NAMALWA (cell line): ENCODE results near the gene P2RY12.

Experiments
- DNase-seq: peaks from one replicate; pipeline ENCODE4 v3.0.0-alpha.2; 2015; ENCODE audit warnings: low spot score

P2RY12 gene

GRCh38 chr3:151384741-151385174 lies at the start of gene P2RY12:
P2RY12 (minus strand) TSS chr3:151384753; CDS start chr3:151338845, 45,908 bp downstream.
- DNase-seq: peak; percentile 44

- no peak for DNase-seq
These were observed 48.2 kb upstream of the P2RY12 start for GRCh38 chr3:151432616-151433372.

DNA sequence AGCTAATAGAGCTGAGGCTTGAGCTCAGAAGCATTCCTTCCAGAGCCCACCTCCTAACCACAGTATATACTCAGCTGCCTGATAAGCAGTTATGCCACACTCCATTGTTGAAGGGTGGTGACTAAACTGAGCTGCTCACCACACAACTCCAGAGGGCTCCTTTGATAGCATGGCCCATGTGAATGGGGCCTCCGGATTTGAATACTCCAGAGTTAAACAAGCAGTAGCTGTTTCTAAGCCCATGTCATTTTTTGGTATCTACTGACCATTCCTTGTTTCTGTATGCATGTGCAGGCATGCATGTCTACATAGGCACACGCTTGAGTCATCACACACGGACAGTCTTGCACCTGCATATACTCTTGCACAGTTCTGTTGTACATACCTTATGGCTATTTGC lies 47.4 kb upstream of the P2RY12 start:
- DNase-seq: no peak

GRCh38 chr3:151430821-151431484 lies 46.4 kb upstream of the P2RY12 start:
- no peak for DNase-seq

DNA sequence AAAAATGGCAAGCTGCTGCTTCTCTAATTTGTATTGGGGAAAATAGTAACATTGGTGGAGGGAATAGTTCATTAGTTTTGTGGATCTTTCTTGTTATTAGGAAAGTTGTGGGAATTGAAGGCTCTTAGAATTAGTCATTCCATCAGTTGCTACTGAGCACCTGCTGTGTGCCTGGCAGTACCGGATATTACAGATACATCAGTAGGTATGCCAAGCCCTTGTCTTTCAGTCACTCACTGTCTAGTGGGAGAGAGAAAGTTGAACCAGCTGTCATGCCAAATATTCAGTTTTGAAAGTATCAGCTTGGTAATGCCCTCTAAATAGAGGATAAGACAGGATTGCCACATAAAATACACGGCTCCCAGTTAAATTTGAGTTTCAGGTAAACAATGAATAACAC lies 43.8 kb upstream of the P2RY12 start:
- DNase-seq: no peak

GRCh38 chr3:151426341-151426657 lies 41.7 kb upstream of the P2RY12 start:
- peak; percentile 55 for DNase-seq

DNA sequence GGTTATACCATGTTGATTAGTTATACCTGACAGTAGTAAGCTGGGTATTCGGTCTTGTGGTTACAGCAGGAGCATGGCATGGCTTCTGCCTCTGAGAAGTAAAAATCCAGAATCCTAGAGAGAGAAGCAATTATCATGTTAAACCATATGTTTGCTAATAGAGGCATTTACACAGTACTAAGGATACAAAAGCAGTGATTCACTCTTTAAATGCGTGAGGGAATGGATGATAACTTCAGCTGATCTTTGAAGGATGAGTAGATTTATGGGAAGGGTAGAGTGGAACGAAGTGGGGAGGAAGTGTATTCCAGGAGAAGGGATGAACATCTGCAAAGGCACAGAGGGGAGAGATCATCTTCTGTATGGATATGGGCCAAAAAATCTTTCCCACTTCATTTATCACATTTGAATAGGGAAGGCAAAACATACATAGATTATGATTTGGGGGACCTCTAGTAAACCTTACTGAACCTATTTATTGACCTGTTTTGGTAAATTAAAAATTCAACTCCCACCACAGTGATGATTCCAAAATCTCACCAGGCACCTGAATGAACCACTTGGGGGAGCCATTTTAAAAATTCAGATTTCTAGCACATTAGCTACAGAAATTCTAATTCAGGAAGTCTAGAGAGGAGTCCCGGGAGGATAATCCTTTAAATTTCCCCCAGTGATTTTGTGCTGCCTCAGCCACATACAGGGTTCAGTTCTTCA lies 41.2 kb upstream of the P2RY12 start:
- peak; percentile 56 for DNase-seq

DNA sequence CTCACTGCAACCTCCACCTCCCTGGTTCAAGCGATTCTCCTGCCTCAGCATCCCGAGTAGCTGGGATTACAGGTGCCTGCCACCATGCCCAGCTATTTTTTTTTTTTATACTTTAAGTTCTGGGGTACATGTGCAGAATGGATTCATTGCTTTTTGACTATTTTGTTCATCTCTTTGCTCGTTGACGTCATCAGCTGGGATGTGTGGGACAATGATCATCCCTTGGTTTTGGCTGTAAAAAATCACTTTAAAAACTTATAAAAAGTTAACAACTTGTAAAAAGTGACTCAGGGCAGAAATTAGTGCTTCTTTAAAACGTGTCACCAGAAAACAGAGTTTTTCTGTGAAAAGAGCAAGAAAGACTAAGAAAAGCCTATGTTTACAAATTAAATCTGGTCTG lies 38.5 kb upstream of the P2RY12 start:
- DNase-seq: no peak

DNA sequence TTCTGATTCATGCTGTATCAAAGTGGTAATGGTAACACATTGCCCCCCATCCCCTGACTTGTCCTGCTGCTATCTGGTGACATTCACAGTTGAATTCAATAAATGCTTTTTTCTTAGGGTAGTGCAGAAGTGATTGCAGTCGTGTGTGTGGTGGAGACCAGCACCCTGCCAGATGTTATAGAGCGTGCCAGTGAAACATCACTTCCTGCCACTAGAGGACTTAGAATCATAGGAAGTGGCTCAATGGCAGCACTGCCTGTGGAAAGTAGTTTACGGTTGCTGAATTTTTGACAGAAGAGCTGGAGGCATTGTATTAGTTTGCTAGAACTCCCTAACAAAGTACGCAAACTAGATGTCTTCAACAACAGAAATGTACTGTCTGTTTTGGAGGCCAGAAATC lies 37.4 kb upstream of the P2RY12 start:
- peak; percentile 18 for DNase-seq

GRCh38 chr3:151419806-151420205 lies 35.3 kb upstream of the P2RY12 start:
- no peak for DNase-seq

GRCh38 chr3:151415289-151415688 lies 30.7 kb upstream of the P2RY12 start:
- DNase-seq: no peak

- no peak for DNase-seq
These were observed 28.4 kb upstream of the P2RY12 start for GRCh38 chr3:151412989-151413388.

GRCh38 chr3:151410891-151411559 lies 26.5 kb upstream of the P2RY12 start:
- DNase-seq: no peak

DNA sequence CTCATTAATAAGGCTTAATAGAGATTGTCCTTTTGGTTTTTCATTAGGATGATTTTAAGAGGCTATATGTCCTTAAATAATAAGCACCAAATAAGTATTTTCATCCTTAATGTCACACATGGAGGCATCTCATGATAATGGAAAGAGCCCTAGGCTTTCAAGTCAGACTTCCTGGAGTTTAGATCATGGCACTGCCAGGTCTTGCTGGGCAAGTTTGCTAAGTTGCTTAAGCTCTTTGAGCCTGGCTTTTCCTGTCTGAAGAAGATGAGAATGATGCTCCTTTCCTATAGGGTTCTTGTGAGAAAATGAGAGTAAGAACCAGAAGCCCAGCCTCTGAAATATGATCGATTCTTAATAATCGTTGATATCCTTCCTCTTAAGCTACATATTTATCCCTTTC lies 23.4 kb upstream of the P2RY12 start:
- no peak for DNase-seq

DNA sequence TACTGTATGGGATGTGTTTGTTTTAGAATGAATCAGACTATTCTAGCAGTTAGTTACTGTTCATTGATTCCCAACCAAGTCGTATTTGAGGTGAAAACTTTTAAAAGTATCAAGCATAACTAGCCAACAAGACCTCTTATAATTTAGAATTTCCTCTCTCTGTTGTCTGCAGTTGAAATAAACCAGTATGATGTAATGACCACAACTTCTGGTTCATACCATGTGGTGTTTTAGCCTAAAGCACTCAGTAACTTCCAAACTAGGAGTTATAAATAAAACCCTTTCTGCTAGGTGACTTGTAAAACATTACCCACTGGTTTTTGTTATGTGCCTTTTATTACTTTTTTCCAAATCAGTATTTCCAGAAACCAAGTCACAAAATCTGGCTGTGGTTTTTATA lies 19.8 kb upstream of the P2RY12 start:
- DNase-seq: no peak

DNA sequence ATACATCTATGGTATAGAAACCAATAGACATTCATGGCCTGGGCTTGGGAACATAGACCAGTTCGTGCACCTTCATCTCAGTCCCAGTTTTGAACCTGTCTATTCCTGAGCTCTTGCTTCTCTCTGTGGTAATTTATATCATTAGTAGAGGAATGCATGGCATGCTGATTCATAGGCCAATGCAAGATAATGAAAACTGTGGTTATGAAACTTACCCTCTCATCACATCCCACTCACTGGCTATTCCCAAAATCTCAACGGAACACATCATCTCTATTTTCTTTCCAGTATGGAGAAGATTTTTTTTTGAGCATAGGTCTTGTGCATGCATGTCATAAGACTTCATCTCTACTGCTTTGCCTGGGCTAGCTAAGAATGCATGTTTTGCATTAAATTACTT lies 18.7 kb upstream of the P2RY12 start:
- no peak for DNase-seq

- no peak for DNase-seq
These were observed 17.8 kb upstream of the P2RY12 start for GRCh38 chr3:151402349-151402748.

DNA sequence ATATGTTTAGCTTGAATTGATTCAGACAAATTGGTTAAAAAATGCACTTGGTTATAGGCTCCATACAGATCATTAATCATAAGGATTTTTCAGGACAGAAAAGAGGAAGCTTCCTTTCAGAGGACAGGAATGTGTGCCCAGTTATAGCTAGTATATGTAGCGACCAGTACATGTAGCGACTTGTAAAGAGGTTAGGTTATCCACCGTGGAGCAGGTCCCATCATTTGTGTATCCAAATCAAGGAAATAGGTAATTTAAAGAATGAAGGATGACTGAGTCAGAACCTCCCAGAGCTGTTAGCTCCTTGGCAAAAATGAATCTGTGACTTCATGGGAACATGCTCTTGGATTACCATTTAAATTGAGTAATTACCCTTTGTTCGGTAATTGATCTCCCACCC lies 15.8 kb upstream of the P2RY12 start:
- no peak for DNase-seq

GRCh38 chr3:151398895-151399294 lies 14.3 kb upstream of the P2RY12 start:
- no peak for DNase-seq

DNA sequence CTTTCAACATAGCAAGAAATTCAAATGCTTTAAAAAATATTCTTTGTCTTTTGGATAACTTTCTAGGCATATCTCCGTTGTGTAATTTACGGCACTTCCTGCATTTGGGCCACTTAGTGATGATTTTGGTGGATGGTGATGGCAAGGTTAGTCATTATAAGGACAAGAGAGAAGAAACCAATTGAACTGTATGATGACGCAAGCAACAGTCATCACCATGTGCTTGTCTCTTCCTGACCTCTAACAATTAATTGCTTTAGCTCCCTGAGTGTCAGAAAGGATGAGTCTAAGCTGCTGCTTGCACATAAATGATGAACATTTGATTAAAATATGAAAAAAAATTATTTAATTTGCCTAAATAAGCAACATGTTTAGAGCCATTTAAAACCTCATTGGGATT lies 11.3 kb upstream of the P2RY12 start:
- DNase-seq: no peak

GRCh38 chr3:151394611-151395010 lies 10.1 kb upstream of the P2RY12 start:
- no peak for DNase-seq

- DNase-seq: no peak
These were observed 9.4 kb upstream of the P2RY12 start for GRCh38 chr3:151393941-151394340.
